HFFc6 (cell line): ENCODE measurements around the gene GCNT2. TPM values are rescaled to one million over a fixed set of nuclear protein-coding genes. Genes with fewer than 3 reads are reported as not detected.
"Not testable (repeated sequence)": the region's sequence is repeated elsewhere in the genome, so short reads cannot be mapped to it uniquely, and the experiment has no call there.

Source experiments
- DNase-seq: peaks from one replicate; pipeline ENCODE4 v3.0.0-alpha.2; 2018
- H3K27ac Mint-ChIP-seq: 2 replicates; pipeline ENCODE4 v1.8.0; 2020; ENCODE audit warnings: mild to moderate bottlenecking, mixed read lengths
- H3K27me3 Mint-ChIP-seq: 2 replicates; pipeline ENCODE4 v1.8.0; 2021; ENCODE audit warnings: mild to moderate bottlenecking, moderate library complexity, mixed read lengths; ENCODE audit not compliant: insufficient read depth
- H3K36me3 Mint-ChIP-seq: 2 replicates; pipeline ENCODE4 v1.8.0; 2021; ENCODE audit warnings: low read depth, mixed read lengths
- H3K4me1 Mint-ChIP-seq: 2 replicates; pipeline ENCODE4 v1.8.0; 2020; ENCODE audit warnings: low read depth, mixed read lengths
- H3K4me3 Mint-ChIP-seq: 2 replicates; pipeline ENCODE4 v1.8.0; 2020; ENCODE audit warnings: mild to moderate bottlenecking, moderate library complexity, mixed read lengths
- H3K9me3 Mint-ChIP-seq: 2 replicates; pipeline ENCODE4 v1.8.0; 2020; ENCODE audit warnings: mild to moderate bottlenecking, mixed read lengths
- CTCF ChIP-seq: fragments of 200-600 bp; sonication (generic); IDR thresholded peaks from 2 replicates; pipeline ENCODE4 v1.5.0; 2021; ENCODE audit warnings: antibody characterized with exemption, mild to moderate bottlenecking
- total RNA-seq, 6 experiments: library from RNA; stranded (reverse); fragmentation: NEBNext Ultra II Directional; extraction: Animal tissue kit (Norgen Biotek cat#: 25700); gene quantifications; 2 replicates in 1 of 6; 3 replicates in 5 of 6; pipeline ENCODE4 v1.2.3, GENCODE V29; 2021

The GCNT2 gene
- total RNA-seq, 6 experiments from 2014 or later, result 0.14 to 7.1 (median 5.7) TPM

GRCh38 chr6:10595731-10596664 lies 74.8 kb downstream of the GCNT2 start:
- no peak for TF ChIP-seq CTCF
- H3K9me3 Mint-ChIP-seq, result no peaks in the 10 kb centered on the region
- H3K27ac Mint-ChIP-seq, result peak overlapping the region; percentile 36; the same call in 1 of the 2 replicates
- peaks cover 52% of the 10 kb centered on the region for H3K4me1 Mint-ChIP-seq
- peak overlapping the region; percentile 69; the same call in 1 of the 2 replicates for H3K4me3 Mint-ChIP-seq
- DNase-seq, result peak; percentile 23
- no peaks in the 10 kb centered on the region for H3K36me3 Mint-ChIP-seq
- H3K27me3 Mint-ChIP-seq, result no peaks in the 10 kb centered on the region; the same call in 1 of the 2 replicates

GRCh38 chr6:10597499-10598001 lies 76.4 kb downstream of the GCNT2 start:
- no peak for TF ChIP-seq CTCF
- Mint-ChIP-seq H3K4me1 (peaks cover 52% of the 10 kb centered on the region), H3K36me3 (no peaks in the 10 kb centered on the region), H3K27me3 (no peaks in the 10 kb centered on the region; the same call in 1 of the 2 replicates), H3K4me3 (no peak overlapping the region), H3K9me3 (no peaks in the 10 kb centered on the region), H3K27ac (peak overlapping the region; percentile 36; the same call in 1 of the 2 replicates)
- no peak for DNase-seq

GRCh38 chr6:10598084-10598960 lies 77.2 kb downstream of the GCNT2 start:
- no peak for DNase-seq
- Mint-ChIP-seq H3K27ac (no peak overlapping the region; the same call in 1 of the 2 replicates), H3K27me3 (no peaks in the 10 kb centered on the region; the same call in 1 of the 2 replicates), H3K4me1 (peaks cover 52% of the 10 kb centered on the region), H3K36me3 (no peaks in the 10 kb centered on the region), H3K4me3 (no peak overlapping the region; the same call in 1 of the 2 replicates), H3K9me3 (no peaks in the 10 kb centered on the region)
- no peak for TF ChIP-seq CTCF

GRCh38 chr6:10599046-10599445 lies 77.9 kb downstream of the GCNT2 start:
- H3K4me3 Mint-ChIP-seq, result no peak overlapping the region
- H3K4me1 Mint-ChIP-seq, result peaks cover 52% of the 10 kb centered on the region
- H3K27ac Mint-ChIP-seq, result no peak overlapping the region
- H3K9me3 Mint-ChIP-seq, result no peaks in the 10 kb centered on the region
- no peak for TF ChIP-seq CTCF
- no peaks in the 10 kb centered on the region for H3K27me3 Mint-ChIP-seq
- DNase-seq, result no peak
- H3K36me3 Mint-ChIP-seq, result no peaks in the 10 kb centered on the region

- H3K9me3 Mint-ChIP-seq, H3K4me3 Mint-ChIP-seq, H3K27me3 Mint-ChIP-seq: not testable (repeated sequence)
Measured at GRCh38 chr6:10600681-10601080, 79.5 kb downstream of the GCNT2 start.

More at GRCh38 chr6:10600681-10601080, 79.5 kb downstream of the GCNT2 start:
- not testable (repeated sequence) for H3K27ac Mint-ChIP-seq, DNase-seq, H3K36me3 Mint-ChIP-seq
- H3K4me1 Mint-ChIP-seq, result peaks cover 40% of the 10 kb centered on the region
